BLaER1 (cell line): ENCODE results near the gene POM121L2.

ENCODE experiments used
- H3K27ac ChIP-seq: shearing (Covaris generic); formaldehyde crosslinking; 2 replicates; pipeline ENCODE4 v1.8.1; 2022
- H3K27me3 ChIP-seq: shearing (Covaris generic); formaldehyde crosslinking; 2 replicates; pipeline ENCODE4 v1.8.1; 2022
- H3K36me3 ChIP-seq: shearing (Covaris generic); formaldehyde crosslinking; 2 replicates; pipeline ENCODE4 v1.8.1; 2022
- H3K4me1 ChIP-seq: shearing (Covaris generic); formaldehyde crosslinking; 2 replicates; pipeline ENCODE4 v1.8.1; 2022
- H3K4me2 ChIP-seq: shearing (Covaris generic); formaldehyde crosslinking; 2 replicates; pipeline ENCODE4 v1.8.1; 2022
- H3K4me3 ChIP-seq: shearing (Covaris generic); formaldehyde crosslinking; 2 replicates; pipeline ENCODE4 v1.8.1; 2022
- H3K9ac ChIP-seq: shearing (Covaris generic); formaldehyde crosslinking; 2 replicates; pipeline ENCODE4 v1.8.1; 2022
- H3K9me3 ChIP-seq: shearing (Covaris generic); formaldehyde crosslinking; 2 replicates; pipeline ENCODE4 v1.8.1; 2022
- H4K20me1 ChIP-seq: shearing (Covaris generic); formaldehyde crosslinking; 2 replicates; pipeline ENCODE4 v1.8.1; 2022
- Cebpa-rat ChIP-seq: shearing (Covaris generic); IDR thresholded peaks from 2 replicates; pipeline ENCODE4 v1.8.1; 2022

POM121L2 gene

DNA sequence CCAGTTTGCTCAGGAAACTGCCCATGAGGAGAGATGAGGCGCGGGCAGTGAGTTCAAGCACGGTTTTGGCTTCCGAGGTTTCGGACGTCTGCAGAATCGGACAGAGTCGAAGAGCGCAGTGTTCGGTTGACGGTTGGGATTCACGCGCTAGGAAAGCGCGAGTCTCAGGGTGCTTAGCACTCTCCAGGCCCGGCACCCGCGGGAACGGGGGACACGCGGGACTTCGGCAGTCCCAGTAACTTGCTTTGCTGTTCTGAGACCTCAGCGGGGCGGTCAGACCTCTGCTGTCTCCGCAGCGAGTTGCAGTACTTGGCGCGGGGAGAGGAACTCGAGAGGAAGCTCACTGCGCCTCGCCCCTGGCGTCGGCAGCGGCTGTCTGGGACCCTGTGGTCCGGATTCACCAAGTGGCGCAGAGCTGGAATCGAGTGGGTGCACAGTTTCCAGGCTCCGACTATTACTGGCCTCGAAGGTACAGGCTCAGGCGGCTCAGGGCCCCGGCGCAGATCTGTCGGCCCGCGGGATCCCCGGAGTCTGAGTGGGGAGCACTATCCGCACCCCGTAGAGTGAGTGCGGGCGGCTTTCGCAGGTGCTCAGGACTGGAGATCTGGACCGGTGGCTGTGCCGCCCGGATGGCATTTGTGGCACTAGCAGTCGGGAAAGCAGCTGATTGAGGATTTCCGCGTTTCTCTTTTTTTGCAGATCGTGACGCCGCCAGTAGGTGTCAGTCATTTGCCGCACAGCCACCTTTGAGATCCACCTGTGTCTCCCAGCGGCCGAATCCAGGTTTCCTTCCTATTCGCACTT, at the start of gene POM121L2:
POM121L2 (minus strand) TSS at position 128 of the 804 bp plus-strand sequence; CDS start at position 25, 103 bp downstream.
- Histone ChIP-seq H3K9ac (peak within 1 kb of the TSS; percentile 66), H3K4me3 (peak within 1 kb of the TSS; percentile 67), H3K36me3 (no peaks in the 10 kb centered on the region), H4K20me1 (no peaks in the 10 kb centered on the region), H3K27ac (no peak within 1 kb of the TSS; the same call in 1 of the 2 replicates), H3K4me2 (peak within 1 kb of the TSS; percentile 71), H3K9me3 (peaks cover 11% of the 10 kb centered on the region), H3K27me3 (0 out of 2 replicates have a peak, but pooled peaks cover 7% of the 10 kb centered on the region), H3K4me1 (no peaks in the 10 kb centered on the region)
- no peak for TF ChIP-seq Cebpa-rat

DNA sequence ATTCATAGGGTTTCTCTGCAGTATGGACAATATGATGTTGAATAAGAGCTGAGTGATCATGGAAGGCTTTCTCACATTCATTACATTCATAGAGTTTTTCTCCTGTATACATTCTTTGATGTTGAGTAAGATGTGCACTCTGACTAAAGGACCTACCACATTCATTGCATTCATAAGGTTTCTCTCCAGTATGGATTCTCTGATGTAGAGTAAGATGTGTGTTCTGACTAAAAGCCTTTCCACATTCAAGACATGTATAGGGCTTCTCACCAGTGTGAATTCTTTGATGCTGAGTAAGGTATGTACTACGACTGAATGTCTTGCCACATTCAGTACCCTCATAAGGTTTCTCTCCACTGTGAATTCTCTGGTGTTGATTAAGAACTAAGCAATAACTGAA, 47.2 kb upstream of the POM121L2 start:
- peaks cover 33% of the 10 kb centered on the region for H3K9me3 ChIP-seq

DNA sequence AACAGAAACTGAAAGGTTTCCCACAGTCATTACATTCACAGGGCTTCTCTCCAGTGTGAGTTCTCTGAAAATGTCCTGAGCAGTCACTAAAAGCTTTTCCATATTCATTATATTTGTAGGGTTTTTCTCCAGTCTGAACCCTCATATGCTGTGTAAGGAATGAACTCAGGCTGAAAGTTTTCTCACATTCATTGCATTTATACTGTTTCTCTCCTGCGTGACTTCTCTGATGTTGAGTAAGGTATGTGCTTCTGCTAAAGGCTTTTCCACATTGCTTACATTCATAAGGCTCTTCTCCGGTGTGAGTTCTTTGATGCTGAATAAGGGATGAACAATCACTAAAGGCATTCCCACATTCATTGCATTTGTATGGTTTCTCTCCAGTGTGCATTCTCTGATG, 46.7 kb upstream of the POM121L2 start:
- H3K36me3 ChIP-seq, result no peaks in the 10 kb centered on the region
- no peaks in the 10 kb centered on the region for H3K27me3 ChIP-seq
- no peak overlapping the region for H3K9ac ChIP-seq
- H3K4me2 ChIP-seq, result no peak overlapping the region
- H4K20me1 ChIP-seq, result no peaks in the 10 kb centered on the region
- peaks cover 33% of the 10 kb centered on the region for H3K9me3 ChIP-seq
- no peak overlapping the region for H3K27ac ChIP-seq
- H3K4me3 ChIP-seq, result no peak overlapping the region
- TF ChIP-seq Cebpa-rat, result no peak
- no peaks in the 10 kb centered on the region for H3K4me1 ChIP-seq

More for the DNA sequence above, 47.2 kb upstream of the POM121L2 start:
- Histone ChIP-seq H3K27me3 (no peaks in the 10 kb centered on the region), H3K9ac (no peak overlapping the region), H3K4me2 (no peak overlapping the region), H3K36me3 (no peaks in the 10 kb centered on the region), H3K4me1 (no peaks in the 10 kb centered on the region), H4K20me1 (no peaks in the 10 kb centered on the region), H3K4me3 (no peak overlapping the region), H3K27ac (no peak overlapping the region)
- TF ChIP-seq Cebpa-rat, result no peak

DNA sequence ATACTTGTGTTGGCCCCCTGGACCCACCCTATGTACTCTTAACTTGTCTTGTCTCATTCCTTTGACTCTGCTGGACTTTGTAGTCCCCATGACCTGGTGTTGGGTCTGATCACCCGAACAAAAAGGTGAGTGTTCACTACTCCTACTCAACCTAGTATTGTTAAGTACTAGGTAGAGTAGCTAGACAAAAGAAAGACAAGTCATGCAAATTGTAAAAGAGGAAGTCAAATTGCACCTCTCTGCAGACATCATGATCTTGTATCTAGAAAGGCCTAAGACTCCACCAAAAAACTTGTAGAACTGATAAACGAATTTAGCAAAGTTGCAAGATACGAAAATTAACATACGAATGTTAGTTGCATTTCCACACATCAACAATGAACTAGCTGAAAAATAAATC, 40.8 kb upstream of the POM121L2 start:
- TF ChIP-seq Cebpa-rat, result no peak
- Histone ChIP-seq H3K9ac (no peak overlapping the region), H3K9me3 (peaks cover 38% of the 10 kb centered on the region), H3K4me2 (no peak overlapping the region), H4K20me1 (no peaks in the 10 kb centered on the region), H3K27me3 (no peaks in the 10 kb centered on the region), H3K4me1 (no peaks in the 10 kb centered on the region), H3K4me3 (no peak overlapping the region), H3K27ac (no peak overlapping the region), H3K36me3 (no peaks in the 10 kb centered on the region)

DNA sequence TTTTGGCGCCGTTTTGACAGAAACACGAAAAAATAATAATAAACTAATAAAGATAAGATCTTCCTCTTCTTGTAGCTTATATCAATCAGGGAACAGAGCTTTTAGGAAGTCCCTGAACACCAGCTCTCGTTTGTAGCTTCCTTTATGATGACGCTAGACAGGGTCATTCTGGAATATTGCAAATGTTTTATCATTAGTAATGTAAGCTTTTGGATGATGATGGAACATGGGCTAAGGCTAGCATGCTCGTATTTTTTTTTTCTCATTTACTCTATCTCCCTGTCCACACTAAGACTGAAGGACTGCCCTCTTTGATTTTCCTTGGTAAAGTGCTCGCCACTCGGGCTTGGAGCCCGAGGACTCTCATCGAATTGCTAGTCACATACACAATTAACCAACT, 22.1 kb upstream of the POM121L2 start:
- Histone ChIP-seq H3K4me2 (no peak overlapping the region), H3K4me1 (no peaks in the 10 kb centered on the region), H3K27me3 (no peaks in the 10 kb centered on the region), H3K4me3 (no peak overlapping the region), H4K20me1 (no peaks in the 10 kb centered on the region), H3K27ac (no peak overlapping the region), H3K36me3 (no peaks in the 10 kb centered on the region), H3K9me3 (no peaks in the 10 kb centered on the region), H3K9ac (no peak overlapping the region)
- TF ChIP-seq Cebpa-rat, result no peak

DNA sequence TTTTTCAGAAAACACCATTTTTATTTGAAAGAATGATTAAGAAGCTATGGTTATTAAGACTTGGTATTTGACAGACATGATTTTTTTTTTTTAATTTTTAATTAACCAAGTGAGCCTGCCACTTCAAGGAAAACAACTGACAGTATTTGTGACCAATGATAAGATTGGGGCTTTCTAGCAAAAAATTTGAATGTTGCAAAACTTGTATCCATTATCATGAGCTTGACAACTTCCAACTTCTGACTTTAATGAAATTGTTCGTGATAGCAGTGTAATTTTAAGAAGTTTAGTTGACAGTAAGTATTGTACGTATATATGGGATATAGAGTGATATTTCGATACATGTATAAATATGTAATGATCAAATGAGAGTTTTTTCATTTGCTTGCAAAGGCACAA, 21.6 kb upstream of the POM121L2 start:
- no peak overlapping the region for H3K4me3 ChIP-seq
- H3K4me1 ChIP-seq, result no peaks in the 10 kb centered on the region
- H3K36me3 ChIP-seq, result no peaks in the 10 kb centered on the region
- H3K27ac ChIP-seq, result no peak overlapping the region
- no peak for TF ChIP-seq Cebpa-rat
- H3K9ac ChIP-seq, result no peak overlapping the region
- H3K9me3 ChIP-seq, result no peaks in the 10 kb centered on the region
- no peaks in the 10 kb centered on the region for H3K27me3 ChIP-seq
- H3K4me2 ChIP-seq, result no peak overlapping the region
- no peaks in the 10 kb centered on the region for H4K20me1 ChIP-seq

DNA sequence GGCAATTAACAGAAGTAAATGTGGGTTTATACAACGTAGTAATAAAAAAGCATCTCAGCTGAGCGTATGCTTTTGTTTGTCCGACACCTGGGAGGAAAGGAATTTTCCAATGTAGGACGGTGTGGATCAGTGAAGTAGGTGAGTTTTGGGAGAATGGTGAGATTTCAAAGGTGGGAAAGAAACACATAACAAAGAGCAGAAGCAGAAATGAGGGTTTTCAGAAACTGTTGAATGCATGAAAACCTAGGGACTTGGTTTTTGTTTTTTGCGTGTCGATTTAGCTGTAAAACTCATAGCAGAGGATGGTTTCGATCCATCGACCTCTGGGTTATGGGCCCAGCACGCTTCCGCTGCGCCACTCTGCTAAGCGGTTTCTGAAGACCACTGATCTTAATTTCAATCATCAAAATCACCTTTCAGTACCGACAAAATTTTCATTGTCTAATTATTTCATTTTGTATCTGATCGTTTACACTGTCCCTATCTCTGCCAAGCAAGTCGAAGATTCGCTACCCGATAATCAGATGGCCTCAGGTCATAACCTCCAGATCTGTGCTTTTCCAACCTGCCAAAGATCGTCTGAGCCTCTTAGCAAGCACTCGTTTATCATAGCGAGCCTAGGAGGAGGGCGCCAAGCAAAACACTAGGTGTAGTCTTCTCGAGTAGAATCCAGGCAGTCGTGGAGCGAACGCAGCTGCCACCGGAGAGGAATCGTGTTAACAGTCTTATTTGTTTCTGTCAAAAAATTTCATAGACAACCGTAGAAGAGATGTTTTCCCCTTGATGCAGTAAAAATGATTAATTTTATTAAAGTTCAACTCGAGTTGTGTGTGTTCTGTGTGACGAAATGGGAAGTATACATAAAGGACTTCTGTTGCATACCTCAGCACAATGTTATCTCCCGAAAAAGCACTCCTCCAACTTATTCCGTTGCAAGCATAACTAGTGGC, 20.9 kb upstream of the POM121L2 start:
- Histone ChIP-seq H3K36me3 (no peaks in the 10 kb centered on the region), H3K9ac (no peak overlapping the region), H4K20me1 (no peaks in the 10 kb centered on the region), H3K27me3 (no peaks in the 10 kb centered on the region), H3K4me1 (no peaks in the 10 kb centered on the region), H3K27ac (no peak overlapping the region), H3K4me3 (no peak overlapping the region), H3K9me3 (peaks cover 2% of the 10 kb centered on the region; the same call in 1 of the 2 replicates), H3K4me2 (no peak overlapping the region)
- no peak for TF ChIP-seq Cebpa-rat

DNA sequence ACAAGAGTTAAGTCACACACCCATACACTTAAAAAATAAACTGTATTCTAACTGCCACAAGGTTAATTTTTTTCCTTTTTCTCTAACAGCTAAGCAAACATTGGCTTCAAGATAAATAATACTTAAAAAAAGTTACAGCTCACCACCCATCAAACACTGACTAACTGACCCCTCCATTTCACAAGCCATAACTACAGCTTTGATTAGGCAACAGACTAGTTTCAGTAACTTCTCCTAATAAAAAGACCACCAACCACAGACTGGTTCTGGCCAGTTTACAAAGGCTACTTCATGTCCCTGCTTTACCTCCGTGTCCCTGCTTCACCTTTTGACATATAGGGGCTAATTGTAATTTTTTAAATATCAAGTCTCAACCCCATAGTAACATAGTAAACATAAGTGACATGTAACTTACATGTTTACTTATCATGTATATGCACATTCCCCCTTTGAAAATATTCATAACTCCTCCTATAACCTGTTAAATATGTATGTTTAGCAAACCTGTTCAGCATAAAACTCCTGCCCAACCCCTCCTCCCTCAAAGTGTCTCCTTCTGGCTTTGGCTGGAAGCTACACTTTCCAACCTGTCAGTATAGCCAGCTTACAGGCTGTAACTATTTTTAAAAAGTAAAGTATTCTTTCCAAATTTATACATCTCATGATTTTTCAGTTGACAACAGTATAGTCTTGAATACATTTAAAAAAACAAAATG, 15.1 kb upstream of the POM121L2 start:
- H3K9me3 ChIP-seq, result peaks cover 4% of the 10 kb centered on the region; the same call in 1 of the 2 replicates
- H3K36me3 ChIP-seq, result no peaks in the 10 kb centered on the region
- no peak overlapping the region for H3K27ac ChIP-seq
- H3K9ac ChIP-seq, result no peak overlapping the region
- no peaks in the 10 kb centered on the region for H3K27me3 ChIP-seq
- no peak for TF ChIP-seq Cebpa-rat
- no peak overlapping the region for H3K4me2 ChIP-seq
- no peaks in the 10 kb centered on the region for H4K20me1 ChIP-seq
- no peak overlapping the region for H3K4me3 ChIP-seq
- no peaks in the 10 kb centered on the region for H3K4me1 ChIP-seq

DNA sequence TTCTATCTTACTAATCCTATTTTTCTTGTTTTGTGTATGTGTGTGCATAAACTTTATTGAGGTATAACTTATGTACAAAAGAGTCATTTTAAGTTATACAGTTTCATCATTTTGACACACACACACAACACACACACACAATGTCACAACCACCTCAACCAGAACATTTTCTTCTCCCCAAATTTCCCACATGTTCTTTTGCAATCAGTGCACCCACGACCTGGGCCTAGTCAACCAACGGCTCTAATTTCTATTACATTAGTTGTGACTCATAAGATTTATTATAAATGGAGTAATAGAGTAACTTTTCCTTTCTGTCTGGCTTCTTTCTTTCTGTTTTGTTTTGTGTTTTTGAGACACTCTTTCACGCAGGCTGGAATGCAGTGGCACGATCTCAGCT, 9.8 kb upstream of the POM121L2 start:
- H3K9ac ChIP-seq, result no peak overlapping the region

More for the DNA sequence above, 9.8 kb upstream of the POM121L2 start:
- H3K9me3 ChIP-seq, result no peaks in the 10 kb centered on the region
- H3K4me1 ChIP-seq, result no peaks in the 10 kb centered on the region
- no peak for TF ChIP-seq Cebpa-rat
- H3K4me3 ChIP-seq, result no peak overlapping the region
- H3K4me2 ChIP-seq, result no peak overlapping the region
- H4K20me1 ChIP-seq, result no peaks in the 10 kb centered on the region
- H3K27ac ChIP-seq, result no peak overlapping the region
- H3K36me3 ChIP-seq, result no peaks in the 10 kb centered on the region
- no peaks in the 10 kb centered on the region for H3K27me3 ChIP-seq
